Skin of body (tissue), 2 donors: ENCODE data around the gene FLRT2. TPM values are rescaled to one million over a fixed set of nuclear protein-coding genes. Genes with fewer than 3 reads are reported as not detected.
A peak's percentile ranks its signal among the peaks of the same experiment; 100 is the strongest.

ENCODE experiments used
- DNase-seq: peaks from one replicate; lab custom pipeline; 2025; lab: John Stamatoyannopoulos, UW
- total RNA-seq: library from RNA; depleted of rRNA; stranded (reverse); fragments of >200 nt; gene quantifications from one replicate; pipeline ENCODE4 v1.2.3, GENCODE V29; 2014

FLRT2 gene
- total RNA-seq, 1 donor from 2014 or later: 32.6 TPM

DNA sequence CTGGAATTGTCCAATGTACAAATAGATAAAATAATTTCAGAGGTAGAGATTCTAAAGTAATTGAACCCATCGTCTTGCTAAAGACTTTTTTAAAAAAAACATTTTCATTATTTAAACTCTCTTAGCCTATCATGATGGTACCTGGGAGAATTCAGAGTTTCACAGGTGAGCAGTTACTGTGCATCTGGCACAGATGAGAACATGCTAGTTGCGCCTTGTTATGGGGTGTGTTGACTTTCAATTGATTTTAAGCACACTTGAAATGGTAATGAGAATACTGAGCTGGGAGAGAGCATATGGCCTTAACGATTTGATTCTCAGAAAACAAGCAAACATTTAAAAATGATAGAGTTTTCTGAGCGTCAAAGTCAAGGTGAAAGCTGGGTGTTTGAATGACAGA is 66.6 kb downstream of the FLRT2 start:
- no peak for DNase-seq

DNA sequence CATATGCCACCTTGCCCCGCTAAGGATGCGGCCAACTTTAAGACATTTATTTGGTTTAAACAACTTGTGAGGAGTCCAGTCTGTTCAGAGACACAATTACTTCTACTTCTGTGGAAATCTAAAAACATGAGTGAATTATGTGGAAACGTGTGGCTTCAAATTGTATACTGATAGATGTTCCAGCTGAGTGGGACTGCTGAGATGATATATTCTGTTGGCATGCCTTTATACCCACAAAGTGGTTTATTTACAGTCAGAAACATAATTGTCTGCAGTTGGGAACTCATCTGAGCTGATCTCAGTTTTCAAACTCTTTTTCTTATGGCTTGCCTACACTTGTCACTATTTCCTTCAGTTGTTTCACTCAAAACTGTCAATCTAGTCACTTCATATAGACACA is 67.8 kb downstream of the FLRT2 start:
- no peak for DNase-seq

DNA sequence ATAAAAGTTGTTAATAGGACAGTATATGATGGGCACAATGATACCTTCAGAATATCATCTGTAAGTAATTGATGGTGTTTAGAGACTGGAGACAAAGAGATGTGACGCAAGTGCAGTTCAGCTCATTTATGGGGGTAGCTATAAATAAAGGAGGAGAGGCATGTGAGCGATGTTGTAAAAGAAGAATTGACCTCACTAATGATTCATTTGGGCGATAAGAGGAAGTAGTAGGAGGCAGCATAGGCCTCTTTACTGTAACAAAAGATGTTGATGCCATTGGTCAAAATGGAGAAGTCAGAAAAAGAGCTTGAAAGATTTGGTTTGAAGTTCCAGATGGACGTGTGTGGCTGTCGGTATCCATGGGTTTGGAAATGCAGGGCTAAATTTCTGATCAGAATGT is 70.0 kb downstream of the FLRT2 start:
- no peak for DNase-seq

DNA sequence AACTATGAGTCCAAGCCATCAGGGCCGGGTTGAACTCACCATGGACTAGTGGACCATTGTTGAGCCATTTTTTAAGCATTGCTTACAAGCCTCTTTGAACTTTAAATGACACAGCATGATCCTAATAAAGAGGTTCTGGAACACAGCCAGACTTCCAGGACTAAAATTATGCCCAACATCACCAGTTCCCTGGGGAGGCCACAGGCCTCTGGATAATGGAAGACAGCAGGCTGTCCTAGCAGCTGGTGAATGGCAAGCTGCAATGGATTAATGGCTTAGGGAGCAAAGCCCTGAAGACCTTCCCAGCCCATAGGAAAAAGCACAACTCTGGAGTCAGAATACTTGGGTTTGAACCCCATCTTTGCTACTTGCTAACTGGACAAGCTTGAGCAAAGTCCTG is 71.3 kb downstream of the FLRT2 start:
- no peak for DNase-seq

DNA sequence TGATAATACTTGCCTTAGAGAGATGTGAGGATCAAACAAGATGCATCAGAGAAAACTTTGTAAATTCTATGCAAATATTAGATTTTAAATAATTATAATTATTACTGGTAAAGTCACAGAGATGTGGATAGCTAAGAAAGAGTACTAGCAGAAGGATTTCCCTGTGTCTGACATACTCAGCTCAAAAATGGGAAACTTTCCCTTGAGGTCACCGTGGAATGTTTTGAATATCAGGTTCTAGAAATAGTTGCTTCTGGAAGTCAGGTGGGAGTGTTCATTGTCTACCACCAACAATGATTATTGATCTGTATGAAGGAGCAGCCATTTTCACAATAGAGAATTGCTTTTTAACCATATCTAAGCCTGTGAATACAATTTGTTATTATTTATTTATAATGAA is 71.7 kb downstream of the FLRT2 start:
- DNase-seq: no peak

DNA sequence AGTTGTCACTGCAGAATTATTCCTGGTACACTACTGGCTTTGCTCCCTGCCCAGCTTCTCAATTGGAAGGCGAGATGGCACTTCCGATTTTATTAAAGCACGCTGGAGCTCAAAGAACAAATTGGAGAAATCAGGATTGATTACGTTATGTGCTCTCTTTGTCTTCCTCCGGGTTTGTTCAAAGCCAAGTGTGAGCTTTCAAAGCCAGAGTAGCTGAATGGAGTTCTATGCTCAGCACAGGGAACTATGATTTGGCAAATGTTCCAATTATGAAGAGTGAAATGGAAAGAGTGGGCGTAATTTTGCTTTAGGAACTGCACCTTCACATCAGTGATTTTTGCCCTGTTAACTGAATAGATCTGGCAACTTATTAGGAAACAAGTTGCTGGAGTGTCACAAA is 72.4 kb downstream of the FLRT2 start:
- DNase-seq: no peak

DNA sequence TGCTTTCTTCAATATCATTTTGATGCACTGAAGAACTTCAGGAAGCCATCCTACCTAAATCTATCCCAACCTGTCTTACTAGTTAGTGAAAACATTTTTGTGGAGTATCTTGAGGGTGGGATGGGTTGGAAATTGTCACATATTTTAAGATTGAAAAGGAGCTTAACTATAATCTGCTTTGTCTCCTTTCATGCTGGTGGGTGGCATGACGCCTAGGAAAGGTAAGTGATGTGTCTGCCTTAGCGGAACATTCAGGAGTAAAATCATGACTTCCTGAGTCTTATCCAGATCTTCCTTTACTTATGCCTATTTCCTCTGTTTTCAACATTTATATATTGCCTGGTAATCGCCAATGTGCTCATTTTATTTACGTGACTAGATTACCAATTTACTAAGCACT is 74.1 kb downstream of the FLRT2 start:
- no peak for DNase-seq

DNA sequence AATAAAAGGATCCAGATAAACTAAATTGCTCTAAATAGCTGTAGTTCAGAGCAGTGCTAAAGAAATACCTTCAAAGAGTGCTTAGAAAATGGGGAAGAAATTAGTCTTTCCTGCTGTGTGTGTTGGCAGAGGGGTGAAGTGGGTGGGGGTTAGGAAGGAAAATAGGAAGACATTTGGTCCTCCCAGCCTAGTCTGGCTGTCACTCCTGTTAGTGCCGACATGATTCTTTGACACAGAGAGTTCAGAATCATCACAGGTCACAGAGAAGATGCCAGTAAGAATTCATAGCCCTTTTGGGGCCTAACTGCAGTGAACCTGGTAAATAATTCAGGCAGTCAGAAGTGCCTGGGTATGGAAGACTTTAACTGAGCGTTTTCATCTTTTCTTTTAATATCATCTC is 74.8 kb downstream of the FLRT2 start:
- DNase-seq: no peak

DNA sequence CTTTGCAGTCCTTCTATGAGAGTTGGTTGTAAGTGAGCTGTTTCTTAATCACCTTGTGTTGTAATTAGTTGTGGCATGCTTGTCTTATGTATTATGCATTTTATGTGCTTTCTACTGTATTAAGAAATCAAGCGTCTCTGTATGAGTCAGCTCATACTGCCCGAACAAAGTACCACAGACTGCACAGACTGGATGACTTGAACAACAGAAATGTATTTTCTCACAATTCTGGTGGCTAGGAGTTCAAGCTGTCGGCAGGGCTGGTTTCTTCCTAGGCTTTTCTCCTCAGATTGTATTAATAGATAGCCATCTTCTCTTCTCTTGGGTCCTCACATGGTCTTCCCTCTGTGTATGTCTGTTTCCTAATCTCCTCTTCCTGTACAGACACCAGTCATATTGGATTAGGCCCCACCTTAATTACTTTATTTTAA is 77.7 kb downstream of the FLRT2 start:
- no peak for DNase-seq

DNA sequence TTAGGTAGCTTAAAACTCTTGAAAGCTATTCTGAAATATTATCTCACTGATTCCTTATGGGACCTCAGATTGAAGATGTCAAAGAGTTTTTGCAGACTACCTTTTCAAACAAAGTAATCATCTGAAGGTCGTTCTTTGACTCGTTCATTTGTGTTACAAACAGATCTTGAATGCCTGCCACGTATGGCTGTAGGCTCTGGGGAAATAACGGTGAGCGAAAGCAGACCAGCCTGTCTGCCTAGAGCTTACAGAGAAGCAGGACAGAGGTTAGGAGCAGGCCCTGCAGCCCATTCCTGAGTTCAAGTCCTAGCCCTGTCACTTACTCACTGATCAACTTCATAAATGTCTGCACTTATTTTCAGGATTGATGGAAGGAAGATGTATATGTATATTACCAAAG is 83.6 kb downstream of the FLRT2 start:
- DNase-seq: no peak

DNA sequence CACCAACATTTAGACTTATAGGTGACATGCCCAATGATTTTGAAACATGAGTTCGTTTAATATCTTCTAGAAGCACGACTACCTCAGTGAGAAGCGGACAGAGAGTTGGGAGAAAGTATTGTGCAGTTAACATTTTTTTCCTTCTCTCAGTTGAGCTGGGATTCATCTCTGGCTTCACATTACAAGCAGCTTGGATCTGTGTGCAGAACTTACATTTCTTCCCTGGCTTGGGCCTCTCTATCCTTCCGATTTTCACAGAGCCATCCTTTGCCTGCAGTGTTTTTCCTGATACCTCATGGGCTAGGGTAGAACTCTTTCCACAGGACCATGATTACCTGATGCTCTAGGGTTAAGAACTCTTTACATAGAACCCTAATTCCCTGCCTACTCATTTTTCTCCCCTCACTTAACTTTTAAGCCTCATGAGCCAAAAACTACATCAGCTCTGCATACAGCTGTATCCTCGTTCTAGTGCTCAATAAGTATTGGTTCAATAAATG is 86.5 kb downstream of the FLRT2 start:
- peak; percentile 23 for DNase-seq

DNA sequence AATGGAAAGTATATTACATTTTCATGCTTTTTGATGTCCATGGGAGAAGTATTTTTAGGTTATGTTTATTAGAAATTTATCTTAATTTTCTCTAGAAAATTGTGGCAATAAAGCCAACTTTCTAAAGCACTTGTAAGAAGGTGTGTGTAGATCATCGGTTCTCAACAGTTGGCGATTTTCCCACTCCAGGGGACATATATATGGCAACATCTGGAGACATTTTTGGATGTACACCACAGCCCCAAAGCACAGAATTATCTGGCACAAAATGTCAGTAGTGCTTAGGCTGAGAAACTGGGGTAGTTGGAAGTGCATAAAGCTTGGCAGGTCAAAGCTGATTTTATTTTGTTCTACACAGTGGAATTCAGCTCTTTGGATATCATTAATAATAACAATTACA is 86.9 kb downstream of the FLRT2 start:
- DNase-seq: peak; percentile 23

DNA sequence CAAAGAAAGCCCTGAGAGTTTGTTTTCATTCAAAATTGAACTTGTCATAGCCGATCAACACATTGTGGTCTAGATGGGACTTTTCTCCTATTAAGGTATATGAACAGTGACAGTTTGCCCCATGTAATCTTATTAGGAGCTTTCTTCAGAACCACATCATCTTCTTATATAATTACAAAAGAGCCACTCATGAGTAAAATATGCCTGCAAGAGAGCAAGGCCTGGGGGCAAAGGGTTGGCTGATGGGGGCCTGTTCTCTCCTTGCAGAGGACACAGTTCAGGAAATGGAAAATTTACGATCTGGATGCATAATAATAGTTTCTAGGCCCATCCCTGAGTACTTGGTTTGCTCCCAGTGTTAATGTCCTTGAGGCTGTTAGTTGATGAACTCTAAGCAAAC is 87.8 kb downstream of the FLRT2 start:
- no peak for DNase-seq

DNA sequence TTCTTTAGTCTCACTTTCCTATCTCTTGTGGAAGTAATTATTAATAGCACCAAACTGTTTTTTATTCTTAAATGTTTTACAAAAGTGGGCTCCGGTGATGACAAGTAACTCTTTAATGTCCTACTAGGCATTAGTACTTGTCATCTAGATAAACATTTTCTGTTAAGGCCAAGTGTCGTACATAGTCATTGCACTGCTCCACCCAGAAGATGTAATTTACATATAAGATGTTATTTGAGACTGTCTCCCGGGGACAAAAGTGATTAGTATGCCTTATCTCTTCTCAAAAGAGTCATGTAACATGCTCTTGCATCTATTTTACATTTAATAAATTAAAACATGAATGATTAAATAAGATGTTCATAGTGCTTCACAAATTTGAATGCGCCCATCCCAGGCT is 88.4 kb downstream of the FLRT2 start:
- no peak for DNase-seq

DNA sequence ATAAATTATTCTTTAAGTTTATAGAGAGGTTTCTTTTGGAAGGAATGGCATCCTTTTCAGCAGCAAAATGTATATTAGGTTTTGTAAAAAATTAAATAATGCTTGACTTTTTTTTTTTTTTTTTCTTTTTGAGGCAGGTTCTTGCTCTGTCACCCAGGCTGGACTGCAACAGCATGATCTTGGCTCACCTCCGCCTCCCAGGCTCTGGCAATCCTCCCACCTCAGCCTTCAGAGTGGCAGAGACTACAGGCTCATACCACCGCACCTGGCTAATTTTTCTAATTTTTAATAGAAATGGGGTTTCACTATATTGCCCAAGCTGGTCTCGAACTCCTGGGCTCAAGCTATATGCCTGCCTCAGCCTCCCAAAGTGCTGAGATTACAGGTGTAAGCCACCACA is 89.0 kb downstream of the FLRT2 start:
- no peak for DNase-seq

DNA sequence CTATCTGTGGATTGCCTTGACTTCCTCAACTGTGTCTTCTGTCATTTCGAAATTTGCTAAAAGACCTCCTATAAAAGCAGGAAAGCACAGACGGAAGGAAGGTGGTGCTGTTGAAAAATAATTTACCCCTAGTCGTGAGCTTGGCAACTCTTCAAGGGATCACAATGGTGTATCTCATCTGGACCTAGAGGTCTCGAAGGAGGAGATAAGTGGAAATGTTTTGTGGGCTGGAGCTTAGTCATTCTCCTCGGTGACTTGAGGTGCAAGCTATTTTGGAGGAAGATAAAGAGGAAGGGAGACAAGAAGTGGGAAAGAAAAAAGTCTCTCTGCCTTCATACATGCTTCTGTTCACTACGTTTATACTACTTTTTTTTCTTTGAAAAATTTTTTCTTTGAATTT is 89.9 kb downstream of the FLRT2 start:
- DNase-seq: no peak

DNA sequence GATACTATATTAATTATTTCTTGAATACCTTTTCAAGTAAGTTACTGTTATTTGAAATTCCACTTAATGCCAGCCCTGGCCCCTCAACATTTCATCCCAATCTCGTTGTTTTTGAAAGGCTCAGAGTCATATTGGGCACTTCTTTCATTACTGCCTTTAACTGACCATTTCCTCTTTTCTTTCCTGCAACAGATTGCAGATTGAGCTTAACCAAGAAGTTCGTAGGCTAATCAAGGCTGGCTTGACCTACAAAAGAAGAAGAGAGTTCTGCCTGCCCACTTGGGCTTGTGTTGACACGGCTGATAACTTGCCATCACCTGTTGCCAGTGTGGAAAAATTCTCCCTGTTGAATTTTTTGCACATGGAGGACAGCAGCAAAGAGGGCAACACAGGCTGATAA is 91.0 kb downstream of the FLRT2 start:
- DNase-seq: no peak

DNA sequence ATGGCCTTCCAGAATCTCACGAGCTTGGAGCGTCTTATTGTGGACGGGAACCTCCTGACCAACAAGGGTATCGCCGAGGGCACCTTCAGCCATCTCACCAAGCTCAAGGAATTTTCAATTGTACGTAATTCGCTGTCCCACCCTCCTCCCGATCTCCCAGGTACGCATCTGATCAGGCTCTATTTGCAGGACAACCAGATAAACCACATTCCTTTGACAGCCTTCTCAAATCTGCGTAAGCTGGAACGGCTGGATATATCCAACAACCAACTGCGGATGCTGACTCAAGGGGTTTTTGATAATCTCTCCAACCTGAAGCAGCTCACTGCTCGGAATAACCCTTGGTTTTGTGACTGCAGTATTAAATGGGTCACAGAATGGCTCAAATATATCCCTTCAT is 92.2 kb downstream of the FLRT2 start:
- DNase-seq: no peak

DNA sequence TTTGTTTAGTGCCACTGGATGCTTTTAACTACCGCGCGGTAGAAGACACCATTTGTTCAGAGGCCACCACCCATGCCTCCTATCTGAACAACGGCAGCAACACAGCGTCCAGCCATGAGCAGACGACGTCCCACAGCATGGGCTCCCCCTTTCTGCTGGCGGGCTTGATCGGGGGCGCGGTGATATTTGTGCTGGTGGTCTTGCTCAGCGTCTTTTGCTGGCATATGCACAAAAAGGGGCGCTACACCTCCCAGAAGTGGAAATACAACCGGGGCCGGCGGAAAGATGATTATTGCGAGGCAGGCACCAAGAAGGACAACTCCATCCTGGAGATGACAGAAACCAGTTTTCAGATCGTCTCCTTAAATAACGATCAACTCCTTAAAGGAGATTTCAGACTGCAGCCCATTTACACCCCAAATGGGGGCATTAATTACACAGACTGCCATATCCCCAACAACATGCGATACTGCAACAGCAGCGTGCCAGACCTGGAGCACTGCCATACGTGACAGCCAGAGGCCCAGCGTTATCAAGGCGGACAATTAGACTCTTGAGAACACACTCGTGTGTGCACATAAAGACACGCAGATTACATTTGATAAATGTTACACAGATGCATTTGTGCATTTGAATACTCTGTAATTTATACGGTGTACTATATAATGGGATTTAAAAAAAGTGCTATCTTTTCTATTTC is 93.2 kb downstream of the FLRT2 start:
- DNase-seq: no peak

DNA sequence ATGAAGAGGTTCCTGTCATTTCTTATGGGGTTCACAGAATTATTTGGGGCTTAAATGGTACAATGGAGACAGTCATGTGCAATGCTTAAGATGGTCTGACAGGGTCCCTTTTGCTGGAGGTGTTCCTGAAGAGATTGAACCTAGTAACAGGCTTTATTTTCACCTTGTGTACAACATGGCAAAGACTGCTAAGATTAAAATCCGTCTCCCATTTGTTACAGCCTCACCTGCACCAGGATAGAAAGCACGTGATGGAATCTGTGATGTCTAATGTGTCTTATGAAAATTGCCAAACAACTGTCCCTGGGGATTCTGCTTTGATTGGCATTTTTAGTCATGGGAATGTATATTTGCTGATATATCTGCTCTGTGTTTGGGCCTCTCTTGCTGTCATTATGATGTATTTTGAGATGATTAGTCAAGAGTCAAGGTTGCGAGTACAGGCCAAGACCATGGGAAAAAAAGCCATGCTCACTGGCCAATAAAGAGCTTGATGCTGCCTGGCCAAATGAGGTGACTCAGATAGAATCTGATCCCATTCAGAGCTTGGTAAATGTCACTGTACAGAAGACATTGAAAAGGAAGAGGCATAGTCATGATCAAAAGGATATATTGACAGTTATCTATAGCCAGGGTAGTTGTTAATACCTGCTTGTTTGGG is 96.1 kb downstream of the FLRT2 start:
- DNase-seq: no peak

DNA sequence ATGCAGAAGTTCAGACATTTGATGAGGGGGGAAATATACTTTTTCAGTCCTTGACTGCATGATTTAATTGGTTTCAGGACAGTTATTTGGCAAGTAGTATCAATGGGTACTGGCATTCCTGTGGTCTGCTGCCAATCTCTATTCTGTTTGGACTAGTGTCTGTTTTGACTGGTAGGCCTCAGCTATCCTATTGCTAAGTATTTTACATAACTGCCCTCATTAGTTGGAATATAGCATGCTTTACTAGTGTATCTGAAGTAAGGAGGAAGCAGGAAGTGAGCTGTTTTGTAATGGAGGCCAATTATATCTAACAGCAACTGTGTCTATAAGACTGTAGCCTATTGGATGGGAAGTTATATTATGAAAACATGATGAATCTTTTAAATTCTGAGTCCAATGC is 104.3 kb downstream of the FLRT2 start:
- DNase-seq: no peak

DNA sequence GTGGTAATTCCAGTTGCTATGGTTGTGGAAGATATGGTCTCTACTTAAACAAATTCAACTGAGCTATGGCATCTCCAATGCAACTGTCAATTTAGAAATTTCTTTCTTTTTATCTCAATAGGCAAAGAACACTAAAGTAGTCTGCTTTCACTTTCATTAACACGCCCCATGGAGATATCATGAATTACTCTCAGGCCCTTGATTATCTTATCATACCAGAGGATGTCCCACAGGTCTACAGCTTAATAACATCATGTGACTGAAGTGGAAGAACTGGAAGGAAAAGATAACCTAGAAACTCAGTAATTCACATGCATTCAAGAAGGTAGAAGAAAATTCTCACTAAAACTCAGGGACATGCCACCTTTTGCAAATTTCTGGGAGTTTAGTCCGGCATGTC is 114.3 kb downstream of the FLRT2 start:
- no peak for DNase-seq

DNA sequence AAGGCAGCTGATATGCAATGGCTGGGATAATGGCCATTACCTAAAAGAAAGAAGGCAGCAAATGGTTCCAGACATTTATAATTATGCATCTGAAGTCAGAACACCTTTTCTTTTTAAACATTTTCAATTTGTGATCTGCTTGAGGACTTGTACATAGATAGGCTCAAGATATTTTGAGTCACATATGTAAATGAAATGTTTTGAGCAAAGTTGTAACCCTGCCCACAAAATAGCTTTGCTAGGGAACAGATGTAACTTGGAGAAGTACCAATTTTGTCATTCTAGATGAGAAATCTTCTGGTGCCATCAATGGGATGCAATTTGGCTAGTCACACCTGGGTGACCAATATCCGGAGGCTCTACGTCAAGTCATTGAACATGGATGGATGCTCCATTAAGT is 123.1 kb downstream of the FLRT2 start:
- no peak for DNase-seq
